ENCODE results near the gene CNIH2. TPM values are rescaled to one million over a fixed set of nuclear protein-coding genes. Genes with fewer than 3 reads are reported as not detected.

CNIH2 gene
- total and polyA plus RNA-seq, 9 of the 15 experiments (the other 6 are each of a cell fraction or from before 2014, with no cell fraction given): 0.26 to 0.89 (median 0.40) TPM; not detected in 4

GRCh38 chr11:66267379-66268243 is 10.4 kb upstream of the CNIH2 start (continued):
- peak; percentile 92 for TF ChIP-seq ZNF740 (CRISPR knock-in tag; IDR thresholded peaks at IDR 0.05)
- peak in 1 of 2 experiments; percentile 81; a peak in 1 of 4 replicates for TF ChIP-seq ZNF740 (tag; IDR thresholded peaks at IDR 0.05)
- TF ChIP-seq ZBED1 (IDR thresholded peaks at IDR 0.05): 0 out of 2 replicates have a peak, but pooled peaks have one; percentile 30
- TF ChIP-seq E2F6 (IDR thresholded peaks at IDR 0.05; ENCODE audit: borderline replicate concordance in 1 of 2, extremely low read depth in 1 of 2, insufficient read depth in 1 of 2, insufficient read length in 1 of 2, low read depth in 1 of 2, low read length in 1 of 2, poor library complexity in 1 of 2, severe bottlenecking in 1 of 2): peak in 1 of 2 experiments; percentile 15
- TF ChIP-seq FUS (optimal IDR thresholded peaks at IDR 0.05; ENCODE audit: low read depth, low read length): no peak
- TF ChIP-seq HES1 (IDR thresholded peaks at IDR 0.05; ENCODE audit: low read depth): 0 out of 2 replicates have a peak, but pooled peaks have one; percentile 30
- peak; percentile 67 for TF ChIP-seq ARID4B (CRISPR knock-in tag; IDR thresholded peaks at IDR 0.05)
- TF ChIP-seq MAX (CRISPR knock-in tag; IDR thresholded peaks at IDR 0.05): 0 out of 2 replicates have a peak, but pooled peaks have one; percentile 16
- TF ChIP-seq ZNF780A (CRISPR knock-in tag; IDR thresholded peaks at IDR 0.05): no peak
- no peak for TF ChIP-seq MYNN (IDR thresholded peaks at IDR 0.05)
- no peak for TF ChIP-seq MYNN (CRISPR knock-in tag; IDR thresholded peaks at IDR 0.05)
- TF ChIP-seq HEY1 (CRISPR knock-in tag; IDR thresholded peaks at IDR 0.05; ENCODE audit: borderline replicate concordance): no peak
- peak; percentile 20; the same call in 1 of the 2 replicates for TF ChIP-seq HCFC1 (IDR thresholded peaks at IDR 0.05; ENCODE audit: low read depth, low read length)
- TF ChIP-seq GTF3C2 (IDR thresholded peaks at IDR 0.05; ENCODE audit: borderline replicate concordance, extremely low read depth, insufficient read length): no peak

Measured in K562 (cell line).